CD14-positive monocyte (primary cell): ENCODE data around the gene USP20. TPM values are rescaled to one million over a fixed set of nuclear protein-coding genes. Genes with fewer than 3 reads are reported as not detected.

Experiments used
- DNase-seq, 3 donors: peaks; one replicate each; pipeline ENCODE4 v3.0.0-alpha.2; 2011 to 2022
- H2AFZ ChIP-seq: 2 replicates; pipeline ENCODE4 v1.6.0; 2012; ENCODE audit warnings: mild to moderate bottlenecking, low read depth, low read length, inconsistent platforms; ENCODE audit not compliant: insufficient read depth, poor library complexity, severe bottlenecking
- H3K27ac ChIP-seq, 2 donors: 1 replicate in 1 of 2; 2 replicates in 1 of 2; pipeline ENCODE4 v1.5.1; 2012 to 2013; ENCODE audit warnings: low read length in 2 of 2, control low read depth in 1 of 2, inconsistent platforms in 1 of 2, low read depth in 1 of 2, mild to moderate bottlenecking in 1 of 2
- H3K27me3 ChIP-seq, 2 donors: one replicate each; pipeline versions ENCODE4 v1.6.0 to v1.6.1; 2011 to 2013; ENCODE audit warnings: low read length in 2 of 2; ENCODE audit not compliant: control insufficient read depth in 2 of 2, insufficient read depth in 2 of 2
- H3K36me3 ChIP-seq, 2 donors: replicated peaks in 1 of 2; 1 replicate in 1 of 2; 2 replicates in 1 of 2; pipeline versions ENCODE4 v1.5.1 to v1.6.1; 2012 to 2013; ENCODE audit warnings: low read length in 2 of 2, control low read depth in 1 of 2, inconsistent platforms in 1 of 2, mild to moderate bottlenecking in 1 of 2; ENCODE audit not compliant: insufficient read depth in 2 of 2, control insufficient read depth in 1 of 2
- H3K4me1 ChIP-seq, 2 donors: 1 replicate in 1 of 2; 2 replicates in 1 of 2; pipeline versions ENCODE4 v1.5.1 to v1.6.1; 2012 to 2013; ENCODE audit warnings: low read length in 2 of 2, control low read depth in 1 of 2, inconsistent platforms in 1 of 2, mild to moderate bottlenecking in 1 of 2, moderate library complexity in 1 of 2; ENCODE audit not compliant: insufficient read depth in 2 of 2, control insufficient read depth in 1 of 2
- H3K4me2 ChIP-seq: replicated peaks from 2 replicates; pipeline ENCODE3; 2012; ENCODE audit warnings: low read length, moderate library complexity, mild to moderate bottlenecking; ENCODE audit not compliant: poor library complexity, severe bottlenecking; ENCODE audit errors: extremely low read depth
- H3K4me3 ChIP-seq, 3 experiments: fragments of 200-600 bp in 1 of 3; sonication (generic) in 1 of 3; replicated peaks in 1 of 3; 1 replicate in 2 of 3; 2 replicates in 1 of 3; pipeline ENCODE4 v1.5.1; 2011 to 2013; ENCODE audit warnings: low read length in 3 of 3, mild to moderate bottlenecking in 3 of 3, control low read depth in 2 of 3, low read depth in 2 of 3, inconsistent platforms in 1 of 3, moderate library complexity in 1 of 3
- H3K79me2 ChIP-seq: 2 replicates; pipeline ENCODE4 v1.6.0; 2012; ENCODE audit warnings: mild to moderate bottlenecking, control low read depth, inconsistent platforms, low read length, moderate library complexity; ENCODE audit not compliant: insufficient read depth
- H3K9ac ChIP-seq: 2 replicates; pipeline ENCODE4 v1.6.0; 2017; ENCODE audit warnings: low read length, mild to moderate bottlenecking; ENCODE audit not compliant: insufficient read depth, poor library complexity, severe bottlenecking
- H3K9me3 ChIP-seq, 2 donors: replicated peaks in 1 of 2; 1 replicate in 1 of 2; 2 replicates in 1 of 2; pipeline versions ENCODE4 v1.5.1 to v1.6.1; 2012 to 2013; ENCODE audit warnings: low read length in 2 of 2, control low read depth in 1 of 2; ENCODE audit not compliant: control insufficient read depth in 1 of 2, insufficient read depth in 1 of 2
- H4K20me1 ChIP-seq: 2 replicates; pipeline ENCODE4 v1.6.0; 2012; ENCODE audit warnings: mild to moderate bottlenecking, low read length, control low read depth, moderate library complexity; ENCODE audit not compliant: insufficient read depth
- H3K27ac Mint-ChIP-seq, 7 donors: one replicate each; pipeline ENCODE4 v1.8.0; 2020; ENCODE audit warnings: mild to moderate bottlenecking in 7 of 7, mixed read lengths in 7 of 7, moderate library complexity in 6 of 7, inconsistent platforms in 2 of 7
- H3K27me3 Mint-ChIP-seq, 3 donors: one replicate each; pipeline ENCODE4 v1.8.0; 2021 to 2022; ENCODE audit warnings: low read depth in 3 of 3, mild to moderate bottlenecking in 3 of 3, mixed read lengths in 3 of 3, moderate library complexity in 3 of 3, inconsistent platforms in 1 of 3
- H3K36me3 Mint-ChIP-seq, 2 donors: one replicate each; pipeline ENCODE4 v1.8.0; 2020; ENCODE audit warnings: mixed read lengths in 2 of 2, inconsistent platforms in 1 of 2, mild to moderate bottlenecking in 1 of 2
- H3K4me1 Mint-ChIP-seq: one replicate; pipeline ENCODE4 v1.8.0; 2020; ENCODE audit warnings: mild to moderate bottlenecking, mixed read lengths
- H3K4me3 Mint-ChIP-seq, 2 donors: one replicate each; pipeline ENCODE4 v1.8.0; 2020; ENCODE audit warnings: mild to moderate bottlenecking in 2 of 2, mixed read lengths in 2 of 2, moderate library complexity in 1 of 2
- H3K9me3 Mint-ChIP-seq, 7 donors: one replicate each; pipeline ENCODE4 v1.8.0; 2020 to 2022; ENCODE audit warnings: mixed read lengths in 7 of 7, mild to moderate bottlenecking in 6 of 7, moderate library complexity in 6 of 7, inconsistent platforms in 2 of 7
- CTCF ChIP-seq: fragments of 200-600 bp; IDR thresholded peaks from one replicate; pipeline ENCODE4 v1.8.0; 2022; ENCODE audit warnings: antibody characterized with exemption, mild to moderate bottlenecking
- WGBS: methylation state at CpG from one replicate; pipeline ENCODE4 v1.1.5; 2013; ENCODE audit warnings: missing lambda C conversion rate; ENCODE audit not compliant: insufficient coverage; 5-methylcytosine and 5-hydroxymethylcytosine counted together
- intact Hi-C, 2 donors: fragments of 100-400 bp; cut with micrococcal nuclease; formaldehyde crosslinking; loops; one replicate each; pipeline versions ENCODE4 v1.15.0 to v1.15.1; 2023
- polyA plus RNA-seq, 3 donors: library from polyadenylated mRNA; depleted of rRNA in 1 of 3; unstranded in 2 of 3; stranded (reverse) in 1 of 3; fragments of 300-500 nt in 2 of 3; fragments of >200 nt in 1 of 3; fragmentation: Illumina TruSeq in 2 of 3; gene quantifications; 1 replicate in 2 of 3; 2 replicates in 1 of 3; pipeline ENCODE4 v1.2.3, GENCODE V29; 2012 to 2021

USP20 gene
- polyA plus RNA-seq, 3 donors: 2.7 to 30.0 (median 5.2) TPM

GRCh38 chr9:129895376-129896268 lies 60.4 kb downstream of the USP20 start:
- Histone ChIP-seq H3K9ac (no peak overlapping the region), H3K4me3 (no peak overlapping the region), H3K9me3 (no peaks in the 10 kb centered on the region), H3K36me3 (peaks cover 40 to 63% of the 10 kb centered on the region in 2 donors), H3K4me2 (no peak overlapping the region), H4K20me1 (peaks cover 5% of the 10 kb centered on the region), H3K27me3 (no peaks in the 10 kb centered on the region), H3K27ac (peak overlapping the region in 1 of 2 donors; percentile 2), H3K79me2 (peaks cover 12% of the 10 kb centered on the region), H3K4me1 (peaks cover 20 to 26% of the 10 kb centered on the region in 2 donors), H2AFZ (no peak overlapping the region)
- no peak overlapping the region for H3K4me3 Mint-ChIP-seq
- H3K4me1 Mint-ChIP-seq: peaks cover 31% of the 10 kb centered on the region
- DNase-seq: no peak
- peaks cover 0 to 5% (median 2%) of the 10 kb centered on the region in 7 donors for H3K9me3 Mint-ChIP-seq
- peak overlapping the region in 2 of 7 donors; percentile 2 to 4 for H3K27ac Mint-ChIP-seq
- 88% methylated on average over 8 of the region's 17 CpGs for WGBS
- intact Hi-C loops: no loop called here
- H3K27me3 Mint-ChIP-seq: peaks cover 0 to 3% (median 0%) of the 10 kb centered on the region in 3 donors
- no peak for TF ChIP-seq CTCF
- H3K36me3 Mint-ChIP-seq: peaks cover 71 to 91% of the 10 kb centered on the region in 2 donors

GRCh38 chr9:129897263-129897662 lies 62.0 kb downstream of the USP20 start:
- peaks cover 6% of the 10 kb centered on the region for H3K79me2 ChIP-seq
- peak overlapping the region in 3 of 7 donors; percentile 12 to 46 (median 40) for H3K27ac Mint-ChIP-seq
- H3K9me3 ChIP-seq: no peaks in the 10 kb centered on the region
- no peak overlapping the region for H3K4me2 ChIP-seq
- no peak for TF ChIP-seq CTCF
- H4K20me1 ChIP-seq: peaks cover 5% of the 10 kb centered on the region
- intact Hi-C loops: no loop called here
- peaks cover 0 to 3% (median 1%) of the 10 kb centered on the region in 3 donors for H3K27me3 Mint-ChIP-seq
- H3K9ac ChIP-seq: no peak overlapping the region
- DNase-seq: no peak
- 100% methylated on average over 2 of the region's 6 CpGs for WGBS
- H3K9me3 Mint-ChIP-seq: peaks cover 0 to 5% (median 2%) of the 10 kb centered on the region in 7 donors
- peaks cover 76 to 90% of the 10 kb centered on the region in 2 donors for H3K36me3 Mint-ChIP-seq
- H3K27ac ChIP-seq: no peak overlapping the region
- H3K4me3 Mint-ChIP-seq: no peak overlapping the region
- peaks cover 47 to 74% of the 10 kb centered on the region in 2 donors for H3K36me3 ChIP-seq
- peaks cover 21 to 26% of the 10 kb centered on the region in 2 donors for H3K4me1 ChIP-seq
- no peak overlapping the region for H3K4me3 ChIP-seq
- H2AFZ ChIP-seq: no peak overlapping the region
- no peaks in the 10 kb centered on the region for H3K27me3 ChIP-seq
- peaks cover 24% of the 10 kb centered on the region for H3K4me1 Mint-ChIP-seq
